Measurements from ENCODE around the gene HLF.

DNA sequence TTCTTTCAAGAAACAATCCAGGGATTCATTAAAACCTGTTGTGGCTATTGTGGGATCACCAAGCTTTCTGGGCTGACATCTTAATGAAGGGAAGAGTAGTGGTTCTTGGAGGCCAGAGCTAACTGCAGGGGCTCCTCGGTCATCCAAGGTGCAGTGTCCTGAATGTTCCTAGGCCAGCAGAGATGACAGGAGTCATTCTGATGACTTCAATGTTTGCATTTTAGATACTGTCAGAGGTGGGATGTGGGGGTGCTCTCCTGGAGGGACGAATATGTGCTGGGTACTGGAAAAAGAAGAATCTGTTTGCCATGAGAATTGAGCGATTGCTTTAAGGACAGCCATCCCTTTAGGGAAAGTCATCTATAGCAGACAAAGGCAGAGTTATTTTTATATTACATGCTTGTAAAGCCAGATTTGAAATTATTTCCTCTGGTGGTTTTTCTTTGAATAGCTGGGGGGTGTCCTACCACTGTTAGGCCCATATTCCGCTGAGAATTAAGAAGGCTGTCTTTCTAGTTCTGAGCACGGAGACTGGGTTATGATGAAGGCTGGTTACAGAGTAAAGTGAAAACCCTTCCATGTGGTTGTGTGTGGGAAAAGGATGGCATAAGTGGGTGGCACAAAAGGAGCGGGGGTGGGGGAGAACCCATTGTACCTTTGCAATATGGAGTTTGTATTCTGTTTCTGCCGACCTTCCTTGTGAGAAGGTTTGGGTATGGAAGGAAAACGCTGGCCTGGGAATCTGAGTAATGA lies 7.4 kb downstream of the HLF start:
- TF ChIP-seq CTCF (IDR thresholded peaks at IDR 0.05; ENCODE audit: insufficient read depth, low read length) (no peak), POLR2AphosphoS5 (IDR thresholded peaks at IDR 0.05; ENCODE audit: low read depth) (no peak)
- TF ChIP-seq, protein P1, sequence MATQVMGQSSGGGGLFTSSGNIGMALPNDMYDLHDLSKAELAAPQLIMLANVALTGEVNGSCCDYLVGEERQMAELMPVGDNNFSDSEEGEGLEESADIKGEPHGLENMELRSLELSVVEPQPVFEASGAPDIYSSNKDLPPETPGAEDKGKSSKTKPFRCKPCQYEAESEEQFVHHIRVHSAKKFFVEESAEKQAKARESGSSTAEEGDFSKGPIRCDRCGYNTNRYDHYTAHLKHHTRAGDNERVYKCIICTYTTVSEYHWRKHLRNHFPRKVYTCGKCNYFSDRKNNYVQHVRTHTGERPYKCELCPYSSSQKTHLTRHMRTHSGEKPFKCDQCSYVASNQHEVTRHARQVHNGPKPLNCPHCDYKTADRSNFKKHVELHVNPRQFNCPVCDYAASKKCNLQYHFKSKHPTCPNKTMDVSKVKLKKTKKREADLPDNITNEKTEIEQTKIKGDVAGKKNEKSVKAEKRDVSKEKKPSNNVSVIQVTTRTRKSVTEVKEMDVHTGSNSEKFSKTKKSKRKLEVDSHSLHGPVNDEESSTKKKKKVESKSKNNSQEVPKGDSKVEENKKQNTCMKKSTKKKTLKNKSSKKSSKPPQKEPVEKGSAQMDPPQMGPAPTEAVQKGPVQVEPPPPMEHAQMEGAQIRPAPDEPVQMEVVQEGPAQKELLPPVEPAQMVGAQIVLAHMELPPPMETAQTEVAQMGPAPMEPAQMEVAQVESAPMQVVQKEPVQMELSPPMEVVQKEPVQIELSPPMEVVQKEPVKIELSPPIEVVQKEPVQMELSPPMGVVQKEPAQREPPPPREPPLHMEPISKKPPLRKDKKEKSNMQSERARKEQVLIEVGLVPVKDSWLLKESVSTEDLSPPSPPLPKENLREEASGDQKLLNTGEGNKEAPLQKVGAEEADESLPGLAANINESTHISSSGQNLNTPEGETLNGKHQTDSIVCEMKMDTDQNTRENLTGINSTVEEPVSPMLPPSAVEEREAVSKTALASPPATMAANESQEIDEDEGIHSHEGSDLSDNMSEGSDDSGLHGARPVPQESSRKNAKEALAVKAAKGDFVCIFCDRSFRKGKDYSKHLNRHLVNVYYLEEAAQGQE (IDR thresholded peaks at IDR 0.05; ENCODE audit: insufficient replicate concordance, low read depth): no peak
